Motor neuron (in vitro differentiated cells): ENCODE results near the gene ADGRB2. TPM values are rescaled to one million over a fixed set of nuclear protein-coding genes. Genes with fewer than 3 reads are reported as not detected.

Experiments
- ATAC-seq, 8 experiments: fragments of 200-7000 bp; cut with Tn5 transposase; replicated peaks in 6 of 8; 2 replicates each; pipeline ENCODE4 v1.8.0; 2021; ENCODE audit warnings: mild to moderate bottlenecking in 8 of 8, moderate library complexity in 8 of 8
- H3K27ac ChIP-seq, 2 donors: fragments of 250-450 bp; sonication (Bioruptor Pico); 2 replicates each; pipeline ENCODE4 v1.9.0; 2021; ENCODE audit warnings: antibody characterized with exemption in 2 of 2, mild to moderate bottlenecking in 2 of 2, moderate library complexity in 1 of 2
- H3K4me1 ChIP-seq, 2 donors: fragments of 250-450 bp; sonication (Bioruptor Pico); replicated peaks in 1 of 2; 2 replicates each; pipeline ENCODE4 v1.6.1; 2021; ENCODE audit warnings: antibody characterized with exemption in 2 of 2, mild to moderate bottlenecking in 2 of 2, moderate library complexity in 1 of 2
- H3K4me3 ChIP-seq, 5 donors: fragments of 250-450 bp; sonication (Bioruptor Pico); 2 replicates each; pipeline ENCODE4 v1.9.0; 2021; ENCODE audit warnings: antibody characterized with exemption in 5 of 5, mild to moderate bottlenecking in 5 of 5, moderate library complexity in 4 of 5
- WGBS, 10 experiments: fragments of 450-650 bp; shearing (Covaris generic); methylation state at CpG; one replicate each; pipeline ENCODE4 v1.0.0; 2022; 5-methylcytosine and 5-hydroxymethylcytosine counted together
- in situ Hi-C, 9 experiments: fragments of 400-800 bp; cut with MboI; loops; one replicate each; pipeline ENCODE4 v1.15.0; 2021; ENCODE audit warnings: low sequenced_read_pairs in 9 of 9, low pct_unique_long_range_greater_than_20kb in 2 of 9; ENCODE audit not compliant: unreplicated experiment in 9 of 9
- total RNA-seq, 8 experiments: library from RNA; unstranded; fragments of 300-600 nt; gene quantifications; 2 replicates each; pipeline versions ENCODE4 v1.2.3 to v1.2.4, GENCODE V29; 2022

ADGRB2 gene
- total RNA-seq, 8 experiments from 2014 or later, result 3.7 to 60.2 (median 35.4) TPM

- in situ Hi-C loops, result no loop called here
- peaks cover 67 to 70% of the 10 kb centered on the region in 2 donors for H3K4me1 ChIP-seq
- WGBS, 10 experiments, result 0 to 55% (median 32%) methylated on average over 2 to 13 of the region's 19 CpGs; no CpG with 5 or more reads in 2 of the 10 experiments
- peak in 2 of 8 experiments; percentile 5 to 8 for ATAC-seq
- H3K27ac ChIP-seq, result no peak overlapping the region
- no peak overlapping the region for H3K4me3 ChIP-seq
Measured at GRCh38 chr1:31704271-31705079, 59.7 kb downstream of the ADGRB2 start.

- Histone ChIP-seq H3K27ac (peak within 1 kb of the TSS in 1 of 2 donors; percentile 55), H3K4me3 (no peak within 1 kb of the TSS), H3K4me1 (peaks cover 64 to 68% of the 10 kb centered on the region in 2 donors)
- ATAC-seq, result peak in 7 of 8 experiments; percentile 1 to 47 (median 12)
- WGBS, 10 experiments, result 2 to 95% (median 89%) methylated on average over 3 to 17 of the region's 40 CpGs; no CpG with 5 or more reads in 5 of the 10 experiments
- in situ Hi-C loops, result no loop called here
Measured at GRCh38 chr1:31703431-31704270, 60.5 kb downstream of the ADGRB2 start, which contains the start of gene COL16A1. COL16A1 (minus strand) TSS chr1:31704017; CDS start chr1:31702193, 1,824 bp downstream.

DNA sequence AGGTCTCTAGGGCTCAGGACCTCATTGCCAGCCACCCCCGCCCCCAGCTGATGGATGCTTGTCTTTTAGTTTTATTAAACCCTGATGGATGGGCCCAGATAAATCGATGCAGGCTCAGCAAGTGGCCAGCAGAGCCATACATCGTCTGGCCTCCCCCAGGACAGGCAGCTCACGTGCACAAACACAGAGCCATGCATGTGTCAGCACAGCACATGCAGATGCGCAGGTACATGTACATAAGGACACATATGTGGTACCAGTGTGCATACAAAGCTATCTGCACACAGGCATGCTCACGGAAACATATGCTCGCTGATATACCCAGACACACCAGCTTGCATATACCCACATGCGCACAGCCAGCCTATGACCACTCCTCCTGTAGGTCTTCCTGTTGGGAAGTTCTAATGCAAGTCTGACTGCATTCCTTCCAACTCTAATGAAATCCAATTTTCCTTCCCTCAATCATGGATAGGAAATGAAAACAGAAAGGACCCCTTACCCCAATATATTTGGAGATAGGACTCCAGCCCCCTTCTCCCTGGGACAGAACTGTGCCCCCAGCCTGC lies 61.2 kb downstream of the ADGRB2 start:
- H3K4me1 ChIP-seq, result peaks cover 60 to 68% of the 10 kb centered on the region in 2 donors
- no peak overlapping the region for H3K4me3 ChIP-seq
- peak in 5 of 8 experiments; percentile 27 to 74 (median 50) for ATAC-seq
- in situ Hi-C loops, result no loop called here
- peak overlapping the region in 1 of 2 donors; percentile 55 for H3K27ac ChIP-seq
- WGBS, 10 experiments, result 12 to 76% (median 40%) methylated on average over 1 to 7 of the region's 8 CpGs; no CpG with 5 or more reads in 4 of the 10 experiments

DNA sequence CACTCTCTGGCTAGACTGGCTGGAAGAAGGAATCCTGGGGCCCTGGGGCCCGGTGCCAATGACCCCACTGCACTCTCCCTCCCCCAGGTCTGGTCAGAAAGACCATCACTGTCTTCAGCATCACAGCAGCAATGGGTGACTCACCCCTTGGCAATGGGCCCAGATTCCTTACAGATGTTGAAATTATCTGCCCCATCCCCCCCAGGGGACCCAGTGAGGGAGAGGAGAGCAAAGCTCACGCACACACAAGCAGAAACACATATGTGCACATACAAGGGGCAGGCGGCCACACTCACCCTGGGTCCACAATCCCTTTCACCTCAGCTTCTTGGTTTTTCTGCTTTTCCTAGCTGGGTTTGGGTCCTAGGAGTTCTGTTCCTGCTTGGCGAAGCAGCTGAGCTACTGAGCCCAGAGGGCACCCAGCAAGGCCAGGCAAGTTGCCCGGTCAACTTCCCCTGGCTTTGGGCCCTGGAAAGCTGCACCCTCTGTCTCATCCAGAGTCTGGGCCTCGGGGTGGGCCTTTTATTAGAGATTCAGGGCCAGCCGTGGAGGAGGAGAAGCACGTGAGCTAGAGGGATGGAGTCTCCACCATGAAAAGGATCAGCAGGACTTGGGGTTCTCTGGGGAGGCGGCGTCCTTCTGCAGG lies 62.9 kb downstream of the ADGRB2 start:
- Histone ChIP-seq H3K4me3 (no peak overlapping the region), H3K27ac (peak overlapping the region; percentile 0 to 18), H3K4me1 (peaks cover 51 to 61% of the 10 kb centered on the region in 2 donors)
- in situ Hi-C loops, result no loop called here
- peak; percentile 4 to 76 (median 44) for ATAC-seq
- 8 to 75% (median 29%) methylated on average over 1 to 10 of the region's 10 CpGs; no CpG with 5 or more reads in 3 of the 10 experiments for WGBS, 10 experiments

DNA sequence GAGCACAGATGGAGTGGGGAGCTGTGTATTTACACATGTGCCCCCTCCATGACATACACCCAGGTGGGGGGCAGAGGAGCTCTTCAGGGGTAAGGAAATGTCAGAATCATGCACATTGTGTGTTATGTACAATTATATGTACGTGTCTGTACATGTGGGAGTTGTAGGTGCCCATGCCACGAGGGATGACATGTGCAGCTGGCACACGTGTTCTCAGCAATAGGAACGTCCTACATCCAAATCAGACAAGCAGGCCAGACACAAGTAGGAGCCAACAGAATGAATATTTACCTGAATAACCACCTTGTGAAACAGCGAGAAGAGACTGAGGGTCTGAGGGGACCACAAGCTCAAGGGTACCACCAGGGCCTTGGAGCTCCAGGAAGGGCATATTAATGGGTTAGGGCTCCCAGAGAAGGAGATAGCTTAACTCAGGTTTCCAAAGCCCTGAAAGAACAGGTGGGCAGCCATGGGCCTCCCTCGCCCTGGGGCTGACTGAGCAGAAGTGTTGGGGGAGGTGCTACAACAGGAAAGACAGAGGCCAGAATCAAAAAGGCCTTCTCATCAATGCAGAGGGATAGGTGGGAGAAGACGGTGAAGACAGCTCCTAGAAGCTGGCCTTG lies 63.6 kb downstream of the ADGRB2 start:
- no peak for ATAC-seq
- in situ Hi-C loops, result no loop called here
- 53 to 100% (median 84%) methylated on average over 1 to 7 of the region's 7 CpGs; no CpG with 5 or more reads in 1 of the 10 experiments for WGBS, 10 experiments
- Histone ChIP-seq H3K27ac (peak overlapping the region; percentile 0 to 18), H3K4me3 (no peak overlapping the region), H3K4me1 (peaks cover 51 to 61% of the 10 kb centered on the region in 2 donors)

GRCh38 chr1:31699341-31699891 lies 64.7 kb downstream of the ADGRB2 start:
- Histone ChIP-seq H3K4me3 (no peak overlapping the region), H3K4me1 (peaks cover 45 to 57% of the 10 kb centered on the region in 2 donors), H3K27ac (no peak overlapping the region)
- 42 to 100% (median 76%) methylated on average over 1 to 10 of the region's 10 CpGs; no CpG with 5 or more reads in 7 of the 10 experiments for WGBS, 10 experiments
- in situ Hi-C loops, result no loop called here
- no peak for ATAC-seq

DNA sequence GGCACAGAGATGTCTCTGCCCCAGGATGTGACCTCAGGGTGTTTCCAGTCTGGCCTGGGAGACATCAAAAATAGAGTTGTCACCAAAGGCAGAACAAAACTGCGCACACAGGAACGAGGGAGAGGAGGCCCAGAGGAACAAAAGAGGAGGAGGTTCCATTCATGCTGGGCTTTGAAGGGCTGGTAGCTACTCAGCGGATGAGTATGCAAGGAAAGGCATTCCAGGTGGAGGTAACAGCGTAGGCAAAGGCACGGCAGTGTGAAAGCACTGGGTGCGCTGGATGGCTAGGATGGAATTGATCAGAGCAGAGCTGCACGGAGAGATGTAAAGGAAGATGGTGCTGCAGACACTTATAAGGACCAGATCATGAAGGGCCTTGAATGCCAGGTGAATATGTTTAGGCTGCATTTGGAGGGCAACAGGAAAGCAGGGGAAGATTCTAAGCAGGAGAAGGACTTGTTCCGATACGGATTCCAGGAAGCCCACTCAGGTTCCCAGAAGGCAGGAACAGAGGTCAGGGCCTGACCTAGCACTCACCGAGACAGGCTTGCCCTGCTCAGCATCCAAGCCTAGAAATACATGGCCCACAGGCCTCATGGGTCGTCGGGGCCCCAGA lies 66.7 kb downstream of the ADGRB2 start:
- 47 to 100% (median 82%) methylated on average over 1 to 11 of the region's 12 CpGs; no CpG with 5 or more reads in 1 of the 10 experiments for WGBS, 10 experiments
- ATAC-seq, result no peak
- Histone ChIP-seq H3K4me1 (peaks cover 36 to 47% of the 10 kb centered on the region in 2 donors), H3K27ac (no peak overlapping the region), H3K4me3 (no peak overlapping the region)
- in situ Hi-C loops, result no loop called here

GRCh38 chr1:31696242-31696641 lies 67.9 kb downstream of the ADGRB2 start:
- no peak overlapping the region for H3K4me3 ChIP-seq
- ATAC-seq, result no peak
- in situ Hi-C loops, result no loop called here
- 80 to 100% (median 100%) methylated on average over 2 of the region's 4 CpGs; no CpG with 5 or more reads in 7 of the 10 experiments for WGBS, 10 experiments
- peaks cover 24 to 35% of the 10 kb centered on the region in 2 donors for H3K4me1 ChIP-seq
- no peak overlapping the region for H3K27ac ChIP-seq

DNA sequence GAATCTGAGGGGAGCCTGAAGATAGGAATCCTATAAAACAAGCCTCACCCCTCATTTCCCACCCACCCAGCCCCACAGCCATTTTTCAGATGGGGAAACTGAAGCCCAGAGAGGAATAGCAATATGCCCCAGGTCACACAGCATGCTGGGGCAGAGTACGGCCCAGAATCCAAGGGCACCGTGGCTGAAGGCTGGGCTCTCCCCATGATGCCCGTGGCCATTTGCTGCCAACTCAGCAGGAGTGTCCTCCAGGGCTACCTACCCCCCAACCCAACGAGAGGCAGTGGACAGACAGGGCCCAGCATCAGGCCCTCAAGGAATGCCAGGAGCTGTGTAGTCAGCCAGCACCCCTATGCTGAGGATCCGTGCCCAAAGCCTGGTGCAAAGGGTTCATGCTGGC lies 68.8 kb downstream of the ADGRB2 start:
- Histone ChIP-seq H3K4me1 (peaks cover 16 to 26% of the 10 kb centered on the region in 2 donors), H3K27ac (no peak overlapping the region), H3K4me3 (no peak overlapping the region)
- no peak for ATAC-seq
- in situ Hi-C loops, result no loop called here
- WGBS, 10 experiments, result 94 to 100% methylated on average over 1 to 3 of the region's 5 CpGs; no CpG with 5 or more reads in 8 of the 10 experiments

DNA sequence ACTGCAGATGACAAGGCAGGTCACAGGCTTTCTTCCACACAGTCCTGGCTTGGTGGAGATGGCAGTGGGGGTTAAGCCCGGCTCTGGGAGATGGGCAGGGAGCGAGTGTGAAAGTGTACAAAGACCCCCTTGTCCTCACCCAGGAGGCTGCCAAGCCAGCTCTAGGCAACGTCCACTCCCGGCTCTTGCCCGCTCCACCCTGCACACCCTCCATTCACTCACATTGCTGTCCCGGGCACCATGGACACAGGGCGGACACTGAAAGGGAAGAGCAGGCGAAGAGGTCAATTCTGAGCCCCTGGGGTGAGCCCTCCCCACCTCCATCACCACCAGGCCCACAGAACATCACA lies 69.2 kb downstream of the ADGRB2 start:
- peaks cover 16 to 22% of the 10 kb centered on the region in 2 donors for H3K4me1 ChIP-seq
- no peak overlapping the region for H3K27ac ChIP-seq
- H3K4me3 ChIP-seq, result no peak overlapping the region
- in situ Hi-C loops, result no loop called here
- peak in 3 of 8 experiments; percentile 27 to 86 (median 59) for ATAC-seq
- WGBS, 10 experiments, result 56 to 93% (median 82%) methylated on average over 1 to 7 of the region's 8 CpGs; no CpG with 5 or more reads in 4 of the 10 experiments
